ENCODE results near the gene RBPJL. TPM values are rescaled to one million over a fixed set of nuclear protein-coding genes. Genes with fewer than 3 reads are reported as not detected.

Gene RBPJL
- total RNA-seq, 1 donor: not detected

GRCh38 chr20:45299786-45300185 is 6.9 kb upstream of the RBPJL start:
- DNase-seq (ENCODE audit: low read depth): no peak
- no peak for TF ChIP-seq CTCF (IDR thresholded peaks at IDR 0.05; ENCODE audit: insufficient read depth, low read depth, low read length)
- H3K4me3 ChIP-seq (ENCODE audit: low read depth, low read length): no peak overlapping the region

DNA sequence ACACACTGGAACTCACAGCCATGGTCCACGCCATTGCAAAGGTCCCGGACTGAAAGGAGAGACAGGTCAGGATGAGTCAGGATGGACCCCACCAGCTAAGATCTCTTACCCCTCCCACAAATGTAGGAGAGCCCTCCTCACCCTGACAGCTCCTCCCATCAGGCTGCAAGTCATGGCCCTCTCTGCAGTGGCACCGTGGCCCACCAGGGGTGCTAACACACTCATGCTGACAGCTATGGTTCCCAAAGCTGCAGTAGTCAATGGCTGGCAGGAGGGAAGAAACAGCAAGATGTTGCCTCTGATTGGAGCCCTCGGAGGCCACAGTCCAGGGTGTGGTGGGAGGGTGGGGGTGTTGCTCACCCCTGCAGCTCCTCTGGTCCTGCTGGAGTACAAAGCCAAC is 5.7 kb upstream of the RBPJL start:
- TF ChIP-seq CTCF (IDR thresholded peaks at IDR 0.05; ENCODE audit: insufficient read depth, low read depth, low read length): peak; percentile 56
- no peak overlapping the region for H3K4me3 ChIP-seq (ENCODE audit: low read depth, low read length)
- DNase-seq (ENCODE audit: low read depth): no peak

GRCh38 chr20:45301824-45302271 is 4.8 kb upstream of the RBPJL start:
- no peak for DNase-seq (ENCODE audit: low read depth)
- H3K4me3 ChIP-seq (ENCODE audit: low read depth, low read length): no peak overlapping the region
- no peak for TF ChIP-seq CTCF (IDR thresholded peaks at IDR 0.05; ENCODE audit: insufficient read depth, low read depth, low read length)

- TF ChIP-seq CTCF (IDR thresholded peaks at IDR 0.05; ENCODE audit: insufficient read depth, low read depth, low read length): no peak
- H3K4me3 ChIP-seq (ENCODE audit: low read depth, low read length): no peak overlapping the region
- no peak for DNase-seq (ENCODE audit: low read depth)
Measured at GRCh38 chr20:45303586-45304463, 2.8 kb upstream of the RBPJL start.

DNA sequence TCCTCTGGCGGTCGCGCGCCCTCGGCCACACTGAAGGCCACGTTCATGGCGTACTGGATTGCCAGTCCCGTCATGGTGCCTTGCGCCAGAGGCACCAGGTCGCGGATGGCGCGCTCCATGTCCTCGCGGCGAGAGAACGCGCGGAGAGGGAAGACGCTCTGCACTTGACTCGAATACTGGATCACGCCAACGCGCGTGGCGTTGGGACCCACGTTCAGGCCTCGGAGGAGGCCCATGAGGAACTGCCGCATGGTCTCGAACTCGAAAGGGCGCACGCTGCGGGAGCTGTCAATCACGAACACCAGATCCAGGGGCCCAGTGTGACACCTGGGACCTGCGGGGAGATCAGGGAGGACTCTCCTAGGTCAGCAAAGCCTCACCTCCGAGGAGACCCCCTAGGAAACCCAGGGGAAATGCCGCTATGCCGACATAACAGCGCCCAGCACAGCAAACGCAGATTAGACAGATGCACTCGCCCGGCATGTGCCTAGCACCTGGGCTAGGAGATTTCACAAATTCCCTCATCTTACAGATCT is 2.1 kb upstream of the RBPJL start:
- DNase-seq (ENCODE audit: low read depth): no peak
- no peak overlapping the region for H3K4me3 ChIP-seq (ENCODE audit: low read depth, low read length)
- no peak for TF ChIP-seq CTCF (IDR thresholded peaks at IDR 0.05; ENCODE audit: insufficient read depth, low read depth, low read length)

GRCh38 chr20:45305262-45305661 is 1.4 kb upstream of the RBPJL start:
- TF ChIP-seq CTCF (IDR thresholded peaks at IDR 0.05; ENCODE audit: insufficient read depth, low read depth, low read length): peak; percentile 6
- no peak overlapping the region for H3K4me3 ChIP-seq (ENCODE audit: low read depth, low read length)
- no peak for DNase-seq (ENCODE audit: low read depth)

Data from fibroblast of villous mesenchyme (primary cell).